HG02981 (cell line): ENCODE data around the gene KDM4C.
"Not testable (repeated sequence)": the region's sequence is repeated elsewhere in the genome, so short reads cannot be mapped to it uniquely, and the experiment has no call there.

Experiments used
- ATAC-seq: cut with Tn5 transposase; IDR thresholded peaks from one replicate; pipeline ENCODE4 v1.9.1; 2021; ENCODE audit warnings: mild to moderate bottlenecking, moderate library complexity; ENCODE audit not compliant: unreplicated experiment

Gene KDM4C

DNA sequence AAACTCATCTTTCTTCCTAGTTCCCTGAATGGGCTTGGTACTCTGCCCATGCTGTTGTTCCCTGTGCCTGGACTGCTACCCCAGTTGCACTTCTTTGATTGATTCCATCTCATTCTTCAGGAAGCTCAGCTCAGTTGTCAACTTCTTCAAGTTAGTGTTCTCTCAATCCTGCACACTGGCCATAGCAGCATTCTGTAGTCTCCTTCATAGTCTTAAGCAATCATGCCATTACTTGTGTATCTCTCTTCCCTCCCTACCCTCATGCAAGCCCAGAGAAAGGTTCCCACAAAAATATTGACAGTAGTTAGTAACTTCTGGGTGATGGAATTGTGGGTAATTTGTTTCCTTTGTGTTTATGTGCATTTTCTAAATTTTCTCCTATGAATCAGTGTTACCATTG is 5.5 kb downstream of the KDM4C start:
- no peak for ATAC-seq

DNA sequence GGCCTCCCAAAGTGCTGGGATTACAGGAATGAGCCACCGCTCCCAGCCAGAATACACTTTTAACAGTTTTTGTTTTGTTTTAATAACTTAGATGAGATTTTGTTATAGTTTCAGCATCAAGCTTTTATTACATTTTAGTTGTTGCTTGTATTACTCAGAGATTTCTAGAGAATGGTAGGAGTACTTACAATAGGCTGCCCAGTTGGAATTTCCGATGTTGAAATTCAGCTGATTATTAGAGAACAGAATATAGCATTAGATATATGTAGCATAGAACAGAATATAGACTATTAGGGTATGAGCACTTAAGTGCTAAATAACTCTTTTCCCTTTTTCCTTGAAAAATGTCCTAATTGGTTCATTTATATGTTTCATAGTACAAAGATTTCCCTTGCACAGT is 6.2 kb downstream of the KDM4C start:
- ATAC-seq = no peak

DNA sequence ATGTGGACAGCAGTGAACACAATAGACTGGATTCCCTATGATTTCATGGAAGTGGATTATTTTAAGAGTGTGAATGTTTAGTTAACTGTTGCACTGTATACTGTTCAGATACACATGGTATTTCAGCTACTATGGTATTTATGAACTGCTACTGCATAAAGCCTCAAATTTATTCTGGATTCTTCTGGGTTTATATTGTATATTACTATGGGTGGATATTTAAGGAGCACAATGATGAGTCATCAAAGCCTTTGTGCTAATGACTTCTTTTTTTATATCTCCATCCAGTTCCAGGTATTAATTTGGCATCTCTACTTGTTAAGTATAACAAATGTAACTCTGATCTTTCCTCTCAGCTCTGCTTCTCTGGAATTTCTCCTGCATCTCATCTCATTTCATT is 6.8 kb downstream of the KDM4C start:
- no peak for ATAC-seq

GRCh38 chr9:6764950-6765349 is 7.2 kb downstream of the KDM4C start:
- ATAC-seq = no peak

DNA sequence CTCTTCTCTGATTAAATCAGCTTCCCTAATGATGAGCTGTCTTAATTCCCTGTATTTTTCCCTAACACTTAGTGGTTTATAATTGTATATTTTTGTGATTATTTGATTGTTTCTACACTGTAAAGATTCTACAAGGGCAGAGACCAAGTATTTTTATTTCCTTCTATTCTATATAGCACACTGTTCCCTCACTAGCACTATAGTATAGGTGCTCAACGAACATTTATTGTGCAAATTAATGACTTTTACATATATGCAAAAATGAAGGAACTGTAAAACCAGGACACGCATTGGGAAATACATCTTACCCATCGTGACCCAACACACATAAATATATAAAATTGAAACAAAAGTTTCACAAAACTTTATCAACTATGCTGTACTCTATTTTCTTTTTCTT is 7.6 kb downstream of the KDM4C start:
- ATAC-seq = no peak

DNA sequence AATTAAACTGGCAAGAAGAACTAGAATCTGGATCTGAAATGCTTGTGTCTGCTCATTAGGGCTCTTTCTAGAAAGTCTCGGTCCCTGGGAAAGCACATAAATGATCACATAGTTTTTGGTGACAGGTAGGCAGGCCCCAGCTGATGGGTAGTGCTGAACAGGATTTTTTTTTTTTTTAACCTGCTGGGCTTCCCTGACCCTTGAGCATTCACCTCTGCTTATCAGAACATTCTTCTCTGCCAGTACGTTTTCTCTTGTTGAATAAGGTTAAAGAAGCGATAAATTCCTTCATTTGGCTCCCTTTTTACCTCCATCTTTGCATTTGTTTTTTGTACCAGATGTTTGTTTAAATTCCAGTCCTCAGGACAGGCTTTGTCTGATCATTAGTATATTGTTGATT is 8.8 kb downstream of the KDM4C start:
- ATAC-seq = no peak

GRCh38 chr9:6768587-6768986 is 10.8 kb downstream of the KDM4C start:
- not testable (repeated sequence) for ATAC-seq

GRCh38 chr9:6771722-6772121 is 13.9 kb downstream of the KDM4C start:
- ATAC-seq = no peak

- ATAC-seq = peak; percentile 45
These were observed 19.6 kb downstream of the KDM4C start for GRCh38 chr9:6777213-6777902.

DNA sequence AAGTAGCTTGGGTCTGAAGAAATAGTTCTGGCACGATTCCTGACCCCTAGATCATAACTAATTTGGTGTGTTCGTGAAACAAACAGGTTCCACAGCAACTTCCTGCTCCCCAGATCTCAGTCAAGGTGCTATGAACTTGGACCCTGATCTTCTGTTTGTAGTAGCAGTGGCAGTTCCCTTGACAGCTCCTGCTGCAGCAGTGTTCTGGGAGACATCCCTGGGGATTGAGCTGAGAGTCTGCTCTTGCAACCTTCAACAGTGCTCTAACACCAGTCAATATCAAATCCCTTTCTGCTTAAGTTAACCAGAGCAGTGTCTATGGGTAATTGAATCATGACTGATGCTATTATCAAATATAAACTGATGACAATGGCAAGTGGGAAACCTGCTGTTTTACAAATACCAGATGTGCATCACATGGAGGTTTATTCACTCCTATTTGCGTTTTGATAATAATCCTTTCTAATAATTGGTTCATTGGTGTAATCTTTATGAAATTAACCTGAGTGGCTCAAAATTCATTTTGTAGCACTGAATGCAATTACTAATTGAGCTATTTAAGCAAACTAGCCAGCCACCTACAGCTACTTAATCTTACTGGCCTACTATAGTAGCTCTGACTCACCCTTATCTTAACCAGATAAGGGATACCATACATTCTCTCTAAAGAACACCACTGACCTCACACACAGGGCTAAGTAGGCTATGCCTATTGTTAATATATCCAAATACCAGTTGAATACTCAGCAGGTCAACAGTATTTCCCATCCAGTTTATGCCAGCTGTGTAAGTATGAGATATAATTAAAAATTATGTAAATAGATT is 21.9 kb downstream of the KDM4C start:
- no peak for ATAC-seq

DNA sequence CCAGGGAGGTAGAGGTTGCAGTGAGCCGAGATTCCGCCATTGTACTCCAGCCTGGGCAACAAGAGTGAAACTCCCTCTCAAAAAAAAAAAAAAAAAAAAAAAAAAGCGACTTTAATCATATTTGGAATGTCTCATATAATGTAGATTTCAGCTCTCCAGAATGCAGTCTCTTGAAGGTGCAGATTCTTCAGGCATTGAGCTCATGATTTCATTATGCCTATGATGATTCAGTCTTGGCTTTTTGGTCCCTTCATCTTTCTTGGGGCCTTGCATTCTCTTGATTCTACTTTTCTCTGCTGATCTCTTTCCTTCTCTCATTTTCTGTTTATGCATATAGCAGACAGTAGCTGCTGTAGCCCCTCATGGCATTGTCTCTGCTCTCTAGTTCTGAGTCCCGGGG is 22.9 kb downstream of the KDM4C start:
- ATAC-seq = no peak

DNA sequence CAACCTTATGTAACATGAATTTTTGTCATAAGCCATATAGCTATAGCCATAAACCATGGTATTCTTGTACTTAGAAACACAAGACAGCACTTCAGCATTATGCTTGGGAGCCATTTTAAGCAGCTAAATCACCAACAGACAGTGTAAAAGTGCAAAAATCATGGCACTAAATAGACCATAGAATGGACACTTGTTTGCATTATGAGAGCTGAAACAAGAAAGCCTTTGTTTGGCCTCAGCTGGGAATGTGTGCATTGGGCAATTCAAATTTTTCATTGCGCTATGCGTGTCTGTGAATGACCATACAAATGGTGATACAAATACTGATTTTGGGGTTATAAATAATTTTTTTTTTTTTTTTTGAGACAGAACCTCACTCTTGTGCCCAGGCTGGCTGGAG is 23.7 kb downstream of the KDM4C start:
- ATAC-seq = no peak

- no peak for ATAC-seq
These were observed 24.6 kb downstream of the KDM4C start for GRCh38 chr9:6782345-6782744.

DNA sequence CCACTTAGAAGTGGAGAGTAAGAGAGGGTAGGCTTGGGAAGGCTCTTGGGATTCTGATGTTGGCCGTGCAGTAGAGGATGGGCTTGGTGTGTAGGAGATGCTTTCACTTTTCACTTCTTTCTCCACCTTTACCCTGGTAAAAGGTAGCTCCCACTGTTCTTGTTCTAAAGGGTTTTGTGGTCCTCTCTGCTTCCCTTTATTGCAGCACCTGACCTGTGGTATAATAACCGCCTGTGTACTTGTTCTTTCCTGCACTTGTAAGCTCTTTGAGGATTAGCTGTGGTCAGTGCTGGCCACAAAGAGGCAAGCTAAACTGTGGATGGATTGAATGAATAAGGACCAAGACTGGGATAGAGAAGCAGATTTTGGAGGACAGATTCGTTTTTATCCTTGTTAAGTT is 25.2 kb downstream of the KDM4C start:
- ATAC-seq = no peak

GRCh38 chr9:6783753-6784152 is 26.0 kb downstream of the KDM4C start:
- no peak for ATAC-seq

DNA sequence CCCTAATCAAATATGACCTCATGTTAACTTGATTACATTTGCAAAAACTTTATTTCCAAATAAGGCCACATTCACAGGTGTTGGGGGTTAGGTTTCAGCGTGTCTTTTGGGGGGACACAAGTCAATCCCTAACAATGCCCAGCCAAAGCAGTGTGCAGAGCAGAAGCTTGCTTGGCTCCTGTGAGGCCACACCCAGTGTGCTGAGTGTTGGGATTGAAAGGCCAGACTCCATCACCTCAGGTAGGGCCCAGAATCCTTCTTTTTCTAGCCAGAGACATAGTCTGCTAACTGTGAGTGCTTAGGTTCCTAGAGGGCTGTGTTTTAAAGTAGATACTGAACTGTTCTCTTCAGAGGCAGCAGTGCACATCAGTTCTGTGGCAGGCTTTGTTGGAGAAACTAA is 27.9 kb downstream of the KDM4C start:
- ATAC-seq = no peak

GRCh38 chr9:6787793-6788161 is 30.0 kb downstream of the KDM4C start:
- no peak for ATAC-seq

DNA sequence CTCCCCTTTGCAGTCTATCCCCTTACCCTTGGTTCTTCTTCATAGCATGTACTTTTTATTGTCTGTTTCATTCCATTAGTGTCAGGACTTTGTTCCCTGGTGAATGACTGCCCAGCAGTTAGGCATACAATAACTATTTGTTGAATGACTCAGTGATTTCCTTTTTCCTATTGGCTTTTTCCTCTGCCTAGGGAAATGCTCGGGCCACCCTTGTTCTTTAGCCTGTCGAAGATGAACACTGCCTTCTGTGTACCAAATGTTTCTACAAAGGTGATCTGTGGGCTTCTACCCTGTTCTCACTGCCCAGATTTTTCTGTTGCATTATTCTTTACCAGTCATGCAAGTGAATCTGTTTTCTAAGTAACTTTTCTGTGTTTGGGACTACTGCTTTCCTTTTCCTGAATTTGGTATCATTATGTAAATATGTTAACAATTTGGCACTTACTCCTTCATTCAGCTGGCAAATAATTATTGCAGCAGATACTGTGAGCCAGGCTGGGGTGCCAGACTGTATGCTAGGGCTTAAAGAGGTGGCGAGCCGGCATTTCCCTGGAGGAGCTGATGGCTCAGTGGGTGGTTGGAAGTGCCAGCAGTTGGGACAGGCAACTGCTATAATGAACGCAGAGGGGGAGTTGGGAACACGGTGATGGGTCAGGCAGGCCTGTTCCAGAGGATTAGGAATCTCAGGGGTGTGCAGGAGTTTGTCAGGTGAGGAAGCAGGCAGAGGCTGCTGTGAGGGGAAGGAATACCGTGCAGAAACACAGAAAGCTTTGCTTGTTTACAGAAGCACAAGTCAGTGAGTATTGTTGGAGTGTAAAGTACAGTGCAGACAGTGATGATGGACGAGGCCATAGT is 30.6 kb downstream of the KDM4C start:
- ATAC-seq = no peak

DNA sequence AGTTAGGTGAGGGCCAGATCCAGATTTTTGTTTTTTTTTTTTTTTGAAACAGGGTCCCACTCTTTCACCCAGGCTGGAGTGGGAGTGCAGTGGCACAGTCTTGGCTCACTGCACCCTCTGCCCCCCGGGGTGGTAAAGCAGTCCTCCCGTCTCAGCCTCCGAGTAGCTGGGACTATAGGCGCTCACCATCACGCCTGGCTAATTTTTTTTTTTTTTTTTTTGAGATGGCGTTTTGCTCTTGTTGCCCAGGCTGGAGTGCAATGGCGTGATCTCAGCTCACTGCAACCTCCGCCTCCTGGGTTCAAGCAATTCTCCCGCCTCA is 31.2 kb downstream of the KDM4C start:
- not testable (repeated sequence) for ATAC-seq

- ATAC-seq = no peak
These were observed 33.1 kb downstream of the KDM4C start for GRCh38 chr9:6790866-6791265.

GRCh38 chr9:6793203-6793602 is 35.4 kb downstream of the KDM4C start:
- ATAC-seq = peak; percentile 64

GRCh38 chr9:6794936-6795335 is 37.2 kb downstream of the KDM4C start:
- ATAC-seq = no peak
